GM15510 (cell line): ENCODE data around the gene VTCN1.

Experiments used
- POLR2A ChIP-seq: IDR thresholded peaks from 3 replicates; pipeline ENCODE4 v1.6.1; 2011; ENCODE audit warnings: borderline replicate concordance; ENCODE audit not compliant: insufficient read length; ENCODE audit errors: extremely low read depth

VTCN1 gene

GRCh38 chr1:117210831-117211261, at the start of gene VTCN1:
Gene VTCN1 (minus strand): TSS chr1:117210927. CDS start chr1:117210855, 72 bp downstream.
- no peak for TF ChIP-seq POLR2A

- no peak for TF ChIP-seq POLR2A
Measured at GRCh38 chr1:117258791-117259190, 48.1 kb upstream of the VTCN1 start.

- no peak for TF ChIP-seq POLR2A
Measured at GRCh38 chr1:117257291-117257690, 46.6 kb upstream of the VTCN1 start.

- TF ChIP-seq POLR2A: no peak
Measured at GRCh38 chr1:117250061-117250606, 39.4 kb upstream of the VTCN1 start.

- TF ChIP-seq POLR2A: no peak
Measured at GRCh38 chr1:117244971-117245370, 34.2 kb upstream of the VTCN1 start.

- TF ChIP-seq POLR2A: no peak
Measured at GRCh38 chr1:117244306-117244705, 33.6 kb upstream of the VTCN1 start.

- TF ChIP-seq POLR2A: no peak
Measured at GRCh38 chr1:117241512-117241911, 30.8 kb upstream of the VTCN1 start.

- TF ChIP-seq POLR2A: no peak
Measured at GRCh38 chr1:117240547-117240946, 29.8 kb upstream of the VTCN1 start.

- no peak for TF ChIP-seq POLR2A
Measured at GRCh38 chr1:117239467-117239866, 28.7 kb upstream of the VTCN1 start.

- TF ChIP-seq POLR2A: no peak
Measured at GRCh38 chr1:117237726-117238381, 27.1 kb upstream of the VTCN1 start.

- TF ChIP-seq POLR2A: no peak
Measured at GRCh38 chr1:117235863-117236465, 25.2 kb upstream of the VTCN1 start.

GRCh38 chr1:117232531-117232930, 21.8 kb upstream of the VTCN1 start:
- no peak for TF ChIP-seq POLR2A

GRCh38 chr1:117231748-117232373, 21.1 kb upstream of the VTCN1 start:
- no peak for TF ChIP-seq POLR2A

GRCh38 chr1:117231312-117231711, 20.6 kb upstream of the VTCN1 start:
- TF ChIP-seq POLR2A: no peak

- TF ChIP-seq POLR2A: no peak
Measured at GRCh38 chr1:117229217-117229616, 18.5 kb upstream of the VTCN1 start.

GRCh38 chr1:117225931-117226330, 15.2 kb upstream of the VTCN1 start:
- no peak for TF ChIP-seq POLR2A

- TF ChIP-seq POLR2A: no peak
Measured at GRCh38 chr1:117216718-117217117, 6.0 kb upstream of the VTCN1 start.
